HEK293 (cell line): ENCODE measurements around the gene ZNF280D.
A peak's percentile ranks its signal among the peaks of the same experiment; 100 is the strongest.

ENCODE experiments used
- CTCF ChIA-PET: fragments of 350-600 bp; formaldehyde crosslinking; extraction: SDS; loops from one replicate; lab custom pipeline; 2021; ENCODE audit warnings: antibody characterized with exemption; lab: Yijun Ruan, JAX
- POLR2A ChIA-PET: fragments of 300-600 bp; formaldehyde crosslinking; extraction: SDS; loops from one replicate; lab custom pipeline; 2020; ENCODE audit warnings: antibody characterized with exemption, inconsistent platforms; lab: Yijun Ruan, JAX
- H3K27ac ChIP-seq: fragments of 200-500 bp; sonication (Bioruptor generic); 2 replicates; pipeline ENCODE4 v1.5.1; 2014; ENCODE audit warnings: low read depth, low read length, control low read depth, inconsistent platforms; ENCODE audit errors: extremely low read depth
- H3K36me3 ChIP-seq, 2 experiments: fragments of 200-500 bp in 1 of 2; sonication (Bioruptor generic) in 1 of 2; 1 replicate in 1 of 2; 2 replicates in 1 of 2; pipeline ENCODE4 v1.5.1; 2014 to 2017; ENCODE audit warnings: inconsistent platforms in 2 of 2, low read length in 2 of 2; ENCODE audit not compliant: control insufficient read depth in 2 of 2, insufficient read depth in 1 of 2
- H3K4me1 ChIP-seq: fragments of 200-500 bp; sonication (Bioruptor generic); 2 replicates; pipeline ENCODE4 v1.5.1; 2014; ENCODE audit warnings: mild to moderate bottlenecking, low read length, inconsistent platforms; ENCODE audit not compliant: control insufficient read depth, insufficient read depth
- H3K4me3 ChIP-seq: 2 replicates; pipeline ENCODE4 v1.5.1; 2011; ENCODE audit warnings: low read depth, mild to moderate bottlenecking, control low read depth, low read length, moderate library complexity
- H3K9me3 ChIP-seq: fragments of 200-500 bp; sonication (Bioruptor generic); 2 replicates; pipeline ENCODE4 v1.5.1; 2014; ENCODE audit warnings: low read depth, low read length, inconsistent platforms; ENCODE audit not compliant: control insufficient read depth, insufficient read depth
- GLIS2 ChIP-seq: fragments of 450-650 bp; formaldehyde crosslinking; IDR thresholded peaks from 2 replicates; pipeline ENCODE4 v1.5.1; 2016; ENCODE audit warnings: missing biosample characterization, missing genetic modification characterization
- HOXC10 ChIP-seq: sonication (generic); formaldehyde crosslinking; IDR thresholded peaks from 2 replicates; pipeline ENCODE4 v1.8.1; 2023; ENCODE audit warnings: mild to moderate bottlenecking, missing genetic modification reagents
- SETDB1 ChIP-seq: IDR thresholded peaks from one replicate; pipeline ENCODE4 v1.6.1; 2017; ENCODE audit warnings: mild to moderate bottlenecking, low read length, moderate library complexity, mixed read lengths; ENCODE audit not compliant: insufficient read length
- SP2 ChIP-seq: fragments of 450-650 bp; formaldehyde crosslinking; IDR thresholded peaks from 2 replicates; pipeline ENCODE4 v1.5.1; 2016; ENCODE audit warnings: missing biosample characterization, missing genetic modification characterization
- ZBTB17 ChIP-seq: fragments of 450-650 bp; formaldehyde crosslinking; IDR thresholded peaks from 2 replicates; pipeline ENCODE4 v1.5.1; 2016; ENCODE audit warnings: missing biosample characterization, missing genetic modification characterization
- ZBTB20 ChIP-seq: fragments of 450-650 bp; formaldehyde crosslinking; IDR thresholded peaks from 2 replicates; pipeline ENCODE4 v1.5.1; 2016; ENCODE audit warnings: missing biosample characterization, missing genetic modification characterization
- ZFHX2 ChIP-seq: fragments of 450-650 bp; formaldehyde crosslinking; conservative IDR thresholded peaks from 2 replicates; pipeline ENCODE4 v1.5.1; 2016; ENCODE audit warnings: missing biosample characterization, missing genetic modification characterization
- ZNF146 ChIP-seq: fragments of 450-650 bp; formaldehyde crosslinking; IDR thresholded peaks from 2 replicates; pipeline ENCODE4 v1.5.1; 2016; ENCODE audit warnings: missing biosample characterization, missing genetic modification characterization
- ZNF184 ChIP-seq: fragments of 450-650 bp; IDR thresholded peaks from 2 replicates; pipeline ENCODE4 v1.5.1; 2018; ENCODE audit warnings: missing biosample characterization, mild to moderate bottlenecking, missing genetic modification characterization
- ZNF202 ChIP-seq: fragments of 450-650 bp; formaldehyde crosslinking; IDR thresholded peaks from 2 replicates; pipeline ENCODE4 v1.5.1; 2016; ENCODE audit warnings: missing biosample characterization, missing genetic modification characterization, borderline replicate concordance
- ZNF354C ChIP-seq: fragments of 450-650 bp; formaldehyde crosslinking; IDR thresholded peaks from 2 replicates; pipeline ENCODE4 v1.5.1; 2016; ENCODE audit warnings: missing biosample characterization, missing genetic modification characterization, low read depth, borderline replicate concordance
- ZNF76 ChIP-seq: fragments of 450-650 bp; formaldehyde crosslinking; IDR thresholded peaks from 2 replicates; pipeline ENCODE4; 2016; ENCODE audit warnings: low read depth, missing biosample characterization, missing genetic modification characterization, borderline replicate concordance
- TF ChIP-seq, protein P1 (sequence below): fragments of 450-650 bp; IDR thresholded peaks from 2 replicates; pipeline ENCODE4 v1.5.1; 2018; ENCODE audit warnings: missing biosample characterization, mild to moderate bottlenecking, missing genetic modification characterization
- TF ChIP-seq, protein P2 (sequence below): fragments of 450-650 bp; formaldehyde crosslinking; IDR thresholded peaks from 2 replicates; pipeline ENCODE4 v1.5.1; 2016; ENCODE audit warnings: missing biosample characterization, missing genetic modification characterization
- TF ChIP-seq, protein P3 (sequence below): fragments of 450-650 bp; formaldehyde crosslinking; IDR thresholded peaks from 2 replicates; pipeline ENCODE4 v1.5.1; 2016; ENCODE audit warnings: missing biosample characterization, missing genetic modification characterization, borderline replicate concordance
- TF ChIP-seq, protein P4 (sequence below): fragments of 450-650 bp; formaldehyde crosslinking; optimal IDR thresholded peaks from 2 replicates; pipeline ENCODE3; 2016; ENCODE audit warnings: missing biosample characterization, mild to moderate bottlenecking, missing genetic modification characterization
- TF ChIP-seq, protein P5 (sequence below): fragments of 450-650 bp; formaldehyde crosslinking; IDR thresholded peaks from 2 replicates; pipeline ENCODE4 v1.5.1; 2016; ENCODE audit warnings: missing biosample characterization, missing genetic modification characterization, low read depth
- TF ChIP-seq, protein P6 (sequence below): fragments of 450-650 bp; formaldehyde crosslinking; IDR thresholded peaks from 2 replicates; pipeline ENCODE4 v1.5.1; 2016; ENCODE audit warnings: missing biosample characterization, missing genetic modification characterization

Gene ZNF280D, protein sequence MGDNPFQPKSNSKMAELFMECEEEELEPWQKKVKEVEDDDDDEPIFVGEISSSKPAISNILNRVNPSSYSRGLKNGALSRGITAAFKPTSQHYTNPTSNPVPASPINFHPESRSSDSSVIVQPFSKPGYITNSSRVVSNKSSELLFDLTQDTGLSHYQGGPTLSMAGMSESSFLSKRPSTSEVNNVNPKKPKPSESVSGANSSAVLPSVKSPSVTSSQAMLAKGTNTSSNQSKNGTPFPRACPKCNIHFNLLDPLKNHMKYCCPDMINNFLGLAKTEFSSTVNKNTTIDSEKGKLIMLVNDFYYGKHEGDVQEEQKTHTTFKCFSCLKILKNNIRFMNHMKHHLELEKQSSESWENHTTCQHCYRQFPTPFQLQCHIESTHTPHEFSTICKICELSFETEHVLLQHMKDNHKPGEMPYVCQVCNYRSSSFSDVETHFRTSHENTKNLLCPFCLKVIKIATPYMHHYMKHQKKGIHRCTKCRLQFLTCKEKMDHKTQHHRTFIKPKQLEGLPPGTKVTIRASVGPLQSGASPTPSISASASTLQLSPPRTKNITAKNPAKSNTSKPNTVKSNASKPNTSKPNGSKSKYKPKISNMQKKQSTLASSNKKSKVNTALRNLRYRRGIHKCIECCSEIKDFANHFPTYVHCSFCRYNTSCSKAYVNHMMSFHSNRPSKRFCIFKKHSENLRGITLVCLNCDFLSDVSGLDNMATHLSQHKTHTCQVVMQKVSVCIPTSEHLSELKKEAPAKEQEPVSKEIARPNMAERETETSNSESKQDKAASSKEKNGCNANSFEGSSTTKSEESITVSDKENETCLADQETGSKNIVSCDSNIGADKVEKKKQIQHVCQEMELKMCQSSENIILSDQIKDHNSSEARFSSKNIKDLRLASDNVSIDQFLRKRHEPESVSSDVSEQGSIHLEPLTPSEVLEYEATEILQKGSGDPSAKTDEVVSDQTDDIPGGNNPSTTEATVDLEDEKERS

DNA sequence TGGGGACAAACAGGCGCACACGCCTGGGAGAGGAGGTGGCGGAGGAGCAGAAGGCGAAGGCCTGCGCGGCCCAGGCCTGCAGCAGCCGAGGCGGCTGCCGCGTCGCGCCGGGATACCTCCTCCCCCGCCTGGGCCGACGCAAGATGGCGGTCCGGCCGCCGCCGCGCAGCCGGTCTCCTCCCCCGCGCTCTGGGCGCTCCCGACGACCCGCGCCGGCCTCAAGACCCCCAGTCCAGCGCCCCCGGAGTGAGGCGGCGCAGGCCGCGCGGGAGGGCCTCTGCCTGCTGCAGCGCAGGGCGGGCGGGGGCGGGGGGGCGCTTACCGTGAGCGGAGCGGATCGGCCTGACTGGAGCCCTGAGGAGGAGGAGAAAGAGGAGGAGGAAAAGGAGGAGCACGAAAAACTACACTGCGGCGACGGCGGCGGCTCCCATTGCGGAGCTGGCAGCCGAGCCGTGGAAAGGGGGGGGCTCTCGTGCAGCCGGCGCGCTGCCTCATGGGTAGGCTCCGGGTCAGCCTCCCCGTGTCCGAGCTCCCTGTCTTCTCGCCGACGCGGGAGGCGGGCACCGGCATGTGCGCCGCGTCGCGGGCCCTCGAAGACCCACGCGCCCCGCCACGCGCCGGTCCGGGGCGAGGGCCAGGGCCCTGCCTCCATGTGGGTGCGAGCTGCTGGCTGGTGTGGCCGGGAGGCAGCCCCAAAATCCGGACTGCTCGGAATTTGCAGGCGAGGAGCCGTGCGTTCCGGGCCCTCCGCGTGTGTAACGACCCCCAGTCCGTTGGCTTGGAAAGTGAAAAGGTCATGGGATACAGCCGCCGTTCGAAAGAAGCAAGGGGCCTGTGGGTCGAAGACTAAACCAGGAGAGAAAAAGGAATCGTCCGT is at the start of gene ZNF280D:
Gene ZNF280D (minus strand): TSS at position 374 of the 877 bp plus-strand sequence. CDS start 26,400 bp downstream, outside the sequence.
- CTCF ChIA-PET = interaction anchor here (0.6 kb wide), 1 partner anchor 809 kb away, joined by 4 read pairs; no protein-coding TSS in a partner anchor
- TF ChIP-seq, protein P1, sequence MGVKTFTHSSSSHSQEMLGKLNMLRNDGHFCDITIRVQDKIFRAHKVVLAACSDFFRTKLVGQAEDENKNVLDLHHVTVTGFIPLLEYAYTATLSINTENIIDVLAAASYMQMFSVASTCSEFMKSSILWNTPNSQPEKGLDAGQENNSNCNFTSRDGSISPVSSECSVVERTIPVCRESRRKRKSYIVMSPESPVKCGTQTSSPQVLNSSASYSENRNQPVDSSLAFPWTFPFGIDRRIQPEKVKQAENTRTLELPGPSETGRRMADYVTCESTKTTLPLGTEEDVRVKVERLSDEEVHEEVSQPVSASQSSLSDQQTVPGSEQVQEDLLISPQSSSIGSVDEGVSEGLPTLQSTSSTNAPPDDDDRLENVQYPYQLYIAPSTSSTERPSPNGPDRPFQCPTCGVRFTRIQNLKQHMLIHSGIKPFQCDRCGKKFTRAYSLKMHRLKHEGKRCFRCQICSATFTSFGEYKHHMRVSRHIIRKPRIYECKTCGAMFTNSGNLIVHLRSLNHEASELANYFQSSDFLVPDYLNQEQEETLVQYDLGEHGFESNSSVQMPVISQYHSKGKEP (tag by site-specific recombination) = 0 out of 2 replicates have a peak, but pooled peaks have one; percentile 14
- peak; percentile 59 for TF ChIP-seq ZFHX2
- TF ChIP-seq, protein P2, sequence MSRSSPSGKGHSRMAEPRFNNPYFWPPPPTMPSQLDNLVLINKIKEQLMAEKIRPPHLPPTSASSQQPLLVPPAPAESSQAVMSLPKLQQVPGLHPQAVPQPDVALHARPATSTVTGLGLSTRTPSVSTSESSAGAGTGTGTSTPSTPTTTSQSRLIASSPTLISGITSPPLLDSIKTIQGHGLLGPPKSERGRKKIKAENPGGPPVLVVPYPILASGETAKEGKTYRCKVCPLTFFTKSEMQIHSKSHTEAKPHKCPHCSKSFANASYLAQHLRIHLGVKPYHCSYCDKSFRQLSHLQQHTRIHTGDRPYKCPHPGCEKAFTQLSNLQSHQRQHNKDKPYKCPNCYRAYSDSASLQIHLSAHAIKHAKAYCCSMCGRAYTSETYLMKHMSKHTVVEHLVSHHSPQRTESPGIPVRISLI = no peak
- TF ChIP-seq SP2 (tag by site-specific recombination) = no peak
- TF ChIP-seq, protein P3, sequence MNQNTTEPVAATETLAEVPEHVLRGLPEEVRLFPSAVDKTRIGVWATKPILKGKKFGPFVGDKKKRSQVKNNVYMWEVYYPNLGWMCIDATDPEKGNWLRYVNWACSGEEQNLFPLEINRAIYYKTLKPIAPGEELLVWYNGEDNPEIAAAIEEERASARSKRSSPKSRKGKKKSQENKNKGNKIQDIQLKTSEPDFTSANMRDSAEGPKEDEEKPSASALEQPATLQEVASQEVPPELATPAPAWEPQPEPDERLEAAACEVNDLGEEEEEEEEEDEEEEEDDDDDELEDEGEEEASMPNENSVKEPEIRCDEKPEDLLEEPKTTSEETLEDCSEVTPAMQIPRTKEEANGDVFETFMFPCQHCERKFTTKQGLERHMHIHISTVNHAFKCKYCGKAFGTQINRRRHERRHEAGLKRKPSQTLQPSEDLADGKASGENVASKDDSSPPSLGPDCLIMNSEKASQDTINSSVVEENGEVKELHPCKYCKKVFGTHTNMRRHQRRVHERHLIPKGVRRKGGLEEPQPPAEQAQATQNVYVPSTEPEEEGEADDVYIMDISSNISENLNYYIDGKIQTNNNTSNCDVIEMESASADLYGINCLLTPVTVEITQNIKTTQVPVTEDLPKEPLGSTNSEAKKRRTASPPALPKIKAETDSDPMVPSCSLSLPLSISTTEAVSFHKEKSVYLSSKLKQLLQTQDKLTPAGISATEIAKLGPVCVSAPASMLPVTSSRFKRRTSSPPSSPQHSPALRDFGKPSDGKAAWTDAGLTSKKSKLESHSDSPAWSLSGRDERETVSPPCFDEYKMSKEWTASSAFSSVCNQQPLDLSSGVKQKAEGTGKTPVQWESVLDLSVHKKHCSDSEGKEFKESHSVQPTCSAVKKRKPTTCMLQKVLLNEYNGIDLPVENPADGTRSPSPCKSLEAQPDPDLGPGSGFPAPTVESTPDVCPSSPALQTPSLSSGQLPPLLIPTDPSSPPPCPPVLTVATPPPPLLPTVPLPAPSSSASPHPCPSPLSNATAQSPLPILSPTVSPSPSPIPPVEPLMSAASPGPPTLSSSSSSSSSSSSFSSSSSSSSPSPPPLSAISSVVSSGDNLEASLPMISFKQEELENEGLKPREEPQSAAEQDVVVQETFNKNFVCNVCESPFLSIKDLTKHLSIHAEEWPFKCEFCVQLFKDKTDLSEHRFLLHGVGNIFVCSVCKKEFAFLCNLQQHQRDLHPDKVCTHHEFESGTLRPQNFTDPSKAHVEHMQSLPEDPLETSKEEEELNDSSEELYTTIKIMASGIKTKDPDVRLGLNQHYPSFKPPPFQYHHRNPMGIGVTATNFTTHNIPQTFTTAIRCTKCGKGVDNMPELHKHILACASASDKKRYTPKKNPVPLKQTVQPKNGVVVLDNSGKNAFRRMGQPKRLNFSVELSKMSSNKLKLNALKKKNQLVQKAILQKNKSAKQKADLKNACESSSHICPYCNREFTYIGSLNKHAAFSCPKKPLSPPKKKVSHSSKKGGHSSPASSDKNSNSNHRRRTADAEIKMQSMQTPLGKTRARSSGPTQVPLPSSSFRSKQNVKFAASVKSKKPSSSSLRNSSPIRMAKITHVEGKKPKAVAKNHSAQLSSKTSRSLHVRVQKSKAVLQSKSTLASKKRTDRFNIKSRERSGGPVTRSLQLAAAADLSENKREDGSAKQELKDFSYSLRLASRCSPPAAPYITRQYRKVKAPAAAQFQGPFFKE (tag by site-specific recombination) = no peak
- TF ChIP-seq ZNF76 (tag by site-specific recombination) = peak; percentile 82; the same call in 1 of the 2 replicates
- TF ChIP-seq, protein P4, sequence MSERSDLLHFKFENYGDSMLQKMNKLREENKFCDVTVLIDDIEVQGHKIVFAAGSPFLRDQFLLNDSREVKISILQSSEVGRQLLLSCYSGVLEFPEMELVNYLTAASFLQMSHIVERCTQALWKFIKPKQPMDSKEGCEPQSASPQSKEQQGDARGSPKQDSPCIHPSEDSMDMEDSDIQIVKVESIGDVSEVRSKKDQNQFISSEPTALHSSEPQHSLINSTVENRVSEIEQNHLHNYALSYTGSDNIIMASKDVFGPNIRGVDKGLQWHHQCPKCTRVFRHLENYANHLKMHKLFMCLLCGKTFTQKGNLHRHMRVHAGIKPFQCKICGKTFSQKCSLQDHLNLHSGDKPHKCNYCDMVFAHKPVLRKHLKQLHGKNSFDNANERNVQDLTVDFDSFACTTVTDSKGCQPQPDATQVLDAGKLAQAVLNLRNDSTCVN = peak; percentile 57
- peak; percentile 12; the same call in 1 of the 2 replicates for TF ChIP-seq ZBTB20 (tag by site-specific recombination)
- TF ChIP-seq SETDB1 = peak; percentile 72
- TF ChIP-seq GLIS2 (tag by site-specific recombination) = peak; percentile 50
- no peak for TF ChIP-seq ZNF184
- no peak for TF ChIP-seq ZBTB17 (tag by site-specific recombination)
- TF ChIP-seq ZNF354C = no peak
- TF ChIP-seq HOXC10 (CRISPR knock-in tag) = no peak
- TF ChIP-seq, protein P5, sequence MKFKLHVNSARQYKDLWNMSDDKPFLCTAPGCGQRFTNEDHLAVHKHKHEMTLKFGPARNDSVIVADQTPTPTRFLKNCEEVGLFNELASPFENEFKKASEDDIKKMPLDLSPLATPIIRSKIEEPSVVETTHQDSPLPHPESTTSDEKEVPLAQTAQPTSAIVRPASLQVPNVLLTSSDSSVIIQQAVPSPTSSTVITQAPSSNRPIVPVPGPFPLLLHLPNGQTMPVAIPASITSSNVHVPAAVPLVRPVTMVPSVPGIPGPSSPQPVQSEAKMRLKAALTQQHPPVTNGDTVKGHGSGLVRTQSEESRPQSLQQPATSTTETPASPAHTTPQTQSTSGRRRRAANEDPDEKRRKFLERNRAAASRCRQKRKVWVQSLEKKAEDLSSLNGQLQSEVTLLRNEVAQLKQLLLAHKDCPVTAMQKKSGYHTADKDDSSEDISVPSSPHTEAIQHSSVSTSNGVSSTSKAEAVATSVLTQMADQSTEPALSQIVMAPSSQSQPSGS = no peak
- peak; percentile 99 for TF ChIP-seq ZNF202 (tag by site-specific recombination)
- TF ChIP-seq ZNF146 (tag by site-specific recombination) = no peak
- TF ChIP-seq, protein P6, sequence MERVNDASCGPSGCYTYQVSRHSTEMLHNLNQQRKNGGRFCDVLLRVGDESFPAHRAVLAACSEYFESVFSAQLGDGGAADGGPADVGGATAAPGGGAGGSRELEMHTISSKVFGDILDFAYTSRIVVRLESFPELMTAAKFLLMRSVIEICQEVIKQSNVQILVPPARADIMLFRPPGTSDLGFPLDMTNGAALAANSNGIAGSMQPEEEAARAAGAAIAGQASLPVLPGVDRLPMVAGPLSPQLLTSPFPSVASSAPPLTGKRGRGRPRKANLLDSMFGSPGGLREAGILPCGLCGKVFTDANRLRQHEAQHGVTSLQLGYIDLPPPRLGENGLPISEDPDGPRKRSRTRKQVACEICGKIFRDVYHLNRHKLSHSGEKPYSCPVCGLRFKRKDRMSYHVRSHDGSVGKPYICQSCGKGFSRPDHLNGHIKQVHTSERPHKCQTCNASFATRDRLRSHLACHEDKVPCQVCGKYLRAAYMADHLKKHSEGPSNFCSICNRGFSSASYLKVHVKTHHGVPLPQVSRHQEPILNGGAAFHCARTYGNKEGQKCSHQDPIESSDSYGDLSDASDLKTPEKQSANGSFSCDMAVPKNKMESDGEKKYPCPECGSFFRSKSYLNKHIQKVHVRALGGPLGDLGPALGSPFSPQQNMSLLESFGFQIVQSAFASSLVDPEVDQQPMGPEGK = peak; percentile 77

More for the DNA sequence above, at the start of gene ZNF280D:
- Histone ChIP-seq H3K9me3 (no peaks in the 10 kb centered on the region), H3K36me3 (peaks cover 0 to 5% of the 10 kb centered on the region in 2 experiments; a peak in 1 of 3 replicates), H3K4me1 (peaks cover 5% of the 10 kb centered on the region), H3K4me3 (peak within 1 kb of the TSS; percentile 45), H3K27ac (peak within 1 kb of the TSS; percentile 93)
- POLR2A ChIA-PET = interaction anchor here (0.7 to 1.0 kb wide), 2 partner anchors 12 to 66 kb away, joined by 3 read pairs; no protein-coding TSS in a partner anchor
